ENCODE measurements around the gene KRT79.
"Not testable (repeated sequence)": the region's sequence is repeated elsewhere in the genome, so short reads cannot be mapped to it uniquely, and the experiment has no call there.

The KRT79 gene

DNA sequence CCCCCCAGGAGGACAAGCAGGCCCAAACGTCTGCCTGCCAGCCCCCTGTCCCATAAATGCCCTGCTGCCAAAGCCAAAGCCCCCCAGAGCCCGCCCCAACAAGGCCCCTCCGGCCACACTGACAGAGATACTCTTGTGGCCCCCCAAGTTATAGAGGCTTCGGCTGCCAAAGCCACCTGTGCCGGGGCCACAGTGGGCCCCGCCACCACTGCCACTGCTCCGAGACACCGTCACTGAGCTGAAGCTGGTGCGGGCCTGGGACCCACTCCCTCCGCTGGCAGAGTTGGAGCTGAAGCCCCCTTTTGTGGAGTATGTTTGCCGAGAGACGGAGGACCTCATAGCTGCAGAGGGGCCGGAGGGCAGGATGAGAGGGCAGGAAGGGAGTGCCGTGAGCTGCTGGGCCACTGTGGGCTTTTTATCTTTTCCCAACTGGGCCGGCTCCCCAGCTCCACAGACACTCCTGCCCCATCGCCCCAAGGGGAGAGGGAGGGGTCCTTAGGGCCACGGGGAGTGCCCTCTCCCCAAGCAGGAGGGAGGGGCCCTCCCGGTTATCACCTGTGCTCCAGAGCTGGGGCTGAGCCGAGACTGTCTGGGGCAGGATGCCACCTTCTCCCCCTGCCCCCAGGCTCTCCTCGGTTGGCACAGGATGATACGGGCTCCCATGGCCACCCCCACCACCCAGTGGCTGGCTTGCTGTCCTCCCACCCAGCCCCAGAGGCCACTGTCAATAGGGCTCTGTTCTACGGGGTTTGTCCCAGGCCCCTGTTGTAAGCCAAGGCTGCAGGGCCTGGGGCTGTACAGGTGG is at the start of gene KRT79:
KRT79 (minus strand) TSS at position 390 of the 805 bp plus-strand sequence; CDS start at position 339, 51 bp downstream.
- no peak for DNase-seq

DNA sequence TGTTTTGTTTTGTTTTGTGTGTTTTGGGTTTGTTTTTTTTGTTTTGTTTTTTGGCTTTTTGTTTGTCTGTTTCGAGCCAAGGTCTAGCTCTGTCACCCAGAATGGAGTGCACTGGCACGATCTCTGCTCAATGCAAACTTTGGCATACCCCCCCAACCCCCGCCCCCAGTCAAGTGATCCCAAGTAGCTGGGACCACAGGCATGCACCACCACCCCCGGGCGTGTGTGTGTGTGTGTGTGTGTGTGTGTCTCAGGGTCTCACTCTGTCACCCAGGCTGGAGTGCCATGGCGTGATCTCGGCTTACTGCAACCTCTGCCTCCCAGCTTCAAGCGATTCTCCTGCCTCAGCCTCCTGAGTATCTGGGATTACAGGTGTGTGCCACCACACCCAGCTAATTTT is 46.4 kb upstream of the KRT79 start:
- DNase-seq: not testable (repeated sequence)

DNA sequence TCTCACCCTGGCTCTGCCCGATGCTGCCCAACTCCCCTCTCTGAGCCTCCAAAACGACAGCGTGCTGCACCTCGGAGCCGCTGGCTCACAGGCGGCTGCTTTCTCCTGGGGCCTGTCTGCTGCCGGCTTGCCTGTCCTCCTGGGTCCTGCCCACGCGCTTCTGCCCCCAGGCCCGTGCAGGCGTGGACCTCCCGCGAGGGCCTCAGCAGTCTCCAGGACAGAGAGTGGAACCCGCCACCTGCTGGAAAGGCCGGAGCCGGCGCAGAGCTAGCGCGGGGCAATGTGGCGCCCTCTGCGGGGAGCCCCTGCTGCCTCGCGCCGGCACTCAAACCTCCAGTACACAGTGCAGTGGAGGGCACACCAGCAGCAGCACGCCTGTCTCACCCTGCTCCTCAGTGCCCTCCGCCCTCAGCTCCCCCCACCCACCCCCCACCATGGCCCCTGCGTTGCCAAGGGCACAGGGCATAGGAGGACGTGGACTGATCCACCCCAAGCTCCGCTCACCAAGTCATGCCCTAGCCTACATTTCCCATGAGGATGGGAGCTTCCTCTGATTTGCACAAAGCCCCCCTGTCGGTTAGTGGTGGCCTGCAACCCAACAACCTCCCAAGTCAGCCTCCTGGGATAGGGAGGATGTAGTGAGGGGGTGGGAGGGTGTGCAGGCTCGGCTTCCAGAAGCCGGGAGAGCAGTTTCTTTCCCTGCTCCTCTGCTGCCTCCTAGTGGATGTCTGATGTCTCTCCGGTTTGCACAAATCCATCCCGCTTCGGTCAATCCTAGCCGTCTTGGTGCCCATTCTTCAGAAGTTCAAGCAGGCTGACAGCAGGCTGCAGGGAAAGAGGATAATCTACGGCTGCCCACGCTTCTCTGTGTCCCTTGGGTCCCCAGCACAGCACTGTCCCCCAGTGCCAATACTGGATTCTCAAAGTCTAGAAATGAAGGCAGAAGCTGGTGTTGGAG is 45.6 kb upstream of the KRT79 start:
- peak; percentile 66 to 71 for DNase-seq

DNA sequence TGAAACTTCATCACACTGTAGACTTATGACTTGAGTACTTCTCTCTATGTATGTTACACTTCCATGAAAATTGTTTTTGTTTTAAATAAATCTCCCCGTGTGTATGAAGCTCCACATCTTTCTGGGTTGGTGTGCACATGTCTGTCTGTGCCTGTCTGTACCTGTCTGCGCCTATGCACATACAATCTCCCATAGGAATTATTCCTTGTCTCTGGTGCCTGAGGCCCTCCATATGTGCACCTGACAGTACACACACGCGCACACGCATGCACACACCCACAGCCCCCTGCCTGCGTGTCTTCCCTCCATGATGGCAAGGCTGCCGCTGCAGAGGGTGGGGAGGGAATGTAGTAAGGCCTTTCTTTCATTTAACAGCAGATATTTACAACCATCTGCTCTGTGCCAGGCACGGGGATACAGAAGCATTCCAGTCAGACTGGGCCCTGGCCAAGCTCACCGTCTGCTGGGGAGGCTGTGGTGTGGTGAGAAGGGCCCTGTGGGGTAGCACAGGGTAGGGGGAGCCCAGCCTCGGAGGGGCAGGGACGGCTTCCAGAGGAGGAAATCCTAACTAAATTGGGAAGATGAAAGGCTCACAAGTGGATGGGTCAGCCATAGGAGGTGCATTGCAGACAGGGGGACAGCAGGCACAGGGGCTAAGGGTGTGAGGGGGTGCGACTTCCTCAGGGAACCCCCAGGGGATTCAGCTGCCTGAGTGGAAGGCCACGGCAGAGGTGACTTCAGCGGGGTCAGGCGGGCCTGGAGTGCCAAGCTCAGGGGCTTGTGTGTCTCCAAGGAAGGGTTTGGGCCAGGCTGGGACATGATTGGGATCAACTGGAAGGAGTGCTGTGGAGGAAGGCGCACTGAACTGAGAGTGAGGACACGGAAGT is 44.6 kb upstream of the KRT79 start:
- no peak for DNase-seq

DNA sequence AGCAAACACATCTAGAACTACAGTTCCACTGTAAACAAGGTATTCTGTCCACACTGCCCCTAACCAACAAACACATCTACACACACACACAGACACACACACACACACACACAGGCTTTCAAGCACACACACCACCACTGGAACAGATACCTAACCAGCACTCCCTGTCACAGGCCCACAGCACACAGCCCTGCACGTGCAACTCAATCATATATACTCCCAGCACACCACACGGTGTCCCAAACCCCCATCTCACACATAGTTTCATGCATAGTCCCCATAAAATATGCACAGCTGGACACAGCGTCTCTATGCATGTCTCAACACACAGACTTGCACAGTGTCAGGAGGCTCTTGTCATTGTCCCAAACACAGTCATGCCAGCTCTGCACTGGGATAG is 43.1 kb upstream of the KRT79 start:
- DNase-seq: no peak

DNA sequence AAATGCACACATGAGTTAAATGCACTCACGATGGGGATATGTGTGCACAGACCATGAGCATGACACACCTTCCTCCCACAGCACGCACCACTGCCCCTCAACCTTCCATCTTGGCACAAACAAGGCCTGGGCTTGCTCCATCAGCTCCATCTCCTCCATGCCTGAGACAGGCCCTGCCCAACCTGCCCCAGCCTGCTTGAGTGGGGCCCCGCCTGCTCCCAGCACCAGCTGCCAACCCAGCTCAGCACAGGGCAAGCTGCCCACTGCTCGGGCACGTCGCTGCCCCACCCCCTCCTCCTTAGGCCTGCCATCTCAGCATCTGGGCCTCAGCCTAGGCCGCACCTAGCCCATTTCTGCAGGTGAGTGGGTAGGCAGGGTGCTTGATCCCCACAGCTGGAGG is 42.3 kb upstream of the KRT79 start:
- DNase-seq: no peak

DNA sequence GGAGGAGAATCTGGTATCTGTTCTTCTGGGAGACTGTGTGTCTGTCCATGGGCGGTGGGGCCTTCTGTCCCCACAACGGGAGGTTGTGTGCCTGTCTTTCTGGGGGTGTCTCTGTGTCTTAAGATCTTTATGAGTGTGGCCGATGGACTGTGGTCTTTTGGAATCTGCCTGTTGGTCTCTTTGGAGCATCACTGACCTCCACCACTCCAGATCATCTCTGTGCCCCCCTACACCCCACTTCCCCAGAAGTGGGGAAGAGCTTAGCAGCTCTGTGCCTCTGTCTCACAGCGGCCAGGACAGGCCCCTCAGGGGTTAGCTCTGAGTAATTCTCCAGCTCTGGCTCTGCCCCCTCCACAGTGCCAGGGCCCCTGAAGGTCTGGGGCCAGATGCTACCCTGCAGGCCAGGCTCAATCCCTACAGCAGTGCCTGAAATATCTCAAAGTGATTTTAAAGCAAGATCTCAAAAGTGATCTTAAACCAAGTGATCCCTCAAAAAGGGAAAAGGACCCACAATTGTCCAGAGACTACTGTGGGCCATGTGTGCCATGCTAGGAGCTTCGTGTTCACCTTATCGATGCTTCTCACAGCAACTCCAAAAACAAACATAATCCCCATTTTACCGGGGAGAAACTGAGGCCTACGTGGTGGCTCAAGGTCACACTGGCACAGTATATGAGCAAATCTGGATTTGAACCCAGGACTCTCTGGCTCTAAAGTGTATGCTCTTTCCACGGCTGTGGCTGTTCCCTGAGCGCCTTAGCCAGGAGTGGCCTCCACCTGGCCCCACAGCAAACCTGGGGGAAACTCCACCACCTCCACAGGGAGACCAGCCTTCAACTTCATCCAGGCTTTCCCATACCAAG is 40.7 kb upstream of the KRT79 start:
- DNase-seq: no peak

DNA sequence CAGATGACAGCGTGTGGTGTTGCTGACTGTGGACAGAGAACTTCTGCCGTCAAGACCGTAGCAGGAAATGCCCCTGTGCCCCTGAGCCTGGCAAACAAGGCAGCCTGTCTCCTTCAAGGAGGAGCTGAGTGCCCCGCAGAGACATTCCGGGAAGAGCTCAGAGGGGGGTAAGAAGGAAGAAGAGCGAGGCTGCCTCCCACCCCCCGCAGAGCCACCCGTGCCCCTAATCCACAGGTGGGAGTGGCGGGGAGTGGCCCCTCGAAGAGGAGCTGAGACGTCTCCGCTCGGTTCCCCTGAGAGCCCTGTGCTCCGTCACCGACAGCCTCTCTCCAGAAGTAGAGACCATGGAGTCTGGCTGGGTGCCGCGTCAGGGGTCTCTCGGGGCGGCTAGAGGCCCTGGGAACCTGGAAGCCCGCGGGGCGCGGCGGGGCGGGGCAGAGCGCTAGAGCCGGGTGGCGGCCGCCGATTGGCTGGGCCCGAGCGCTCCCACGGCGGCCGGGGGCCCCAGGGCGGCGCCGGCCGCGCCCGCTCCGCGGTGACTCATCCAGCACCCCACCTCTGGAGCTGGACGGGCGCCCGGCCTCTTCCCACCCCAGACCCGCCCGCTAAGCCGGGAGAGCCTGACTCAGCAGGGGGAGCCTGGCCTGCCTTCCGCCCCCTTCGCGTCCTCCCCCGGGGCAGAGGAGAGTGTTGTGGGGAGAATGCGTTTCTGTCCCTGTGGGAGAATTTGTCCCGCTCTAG is 39.9 kb upstream of the KRT79 start:
- peak; percentile 52 to 78 for DNase-seq

DNA sequence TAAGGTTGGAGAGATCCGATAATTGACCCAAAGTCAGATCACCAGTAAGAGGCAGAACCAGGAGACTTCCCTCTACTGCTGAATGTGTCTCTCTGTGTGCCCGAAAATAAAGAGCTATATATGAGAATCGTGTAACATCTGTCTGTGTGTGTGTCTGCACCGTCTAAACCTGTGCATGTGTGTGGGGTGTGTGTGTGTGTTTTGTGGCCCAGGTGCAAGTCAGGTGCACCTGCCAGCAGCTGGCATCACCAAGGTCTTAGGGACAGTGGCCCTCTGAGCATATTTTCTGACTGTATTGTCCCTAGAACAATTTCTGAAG is 39.4 kb upstream of the KRT79 start:
- DNase-seq: no peak

DNA sequence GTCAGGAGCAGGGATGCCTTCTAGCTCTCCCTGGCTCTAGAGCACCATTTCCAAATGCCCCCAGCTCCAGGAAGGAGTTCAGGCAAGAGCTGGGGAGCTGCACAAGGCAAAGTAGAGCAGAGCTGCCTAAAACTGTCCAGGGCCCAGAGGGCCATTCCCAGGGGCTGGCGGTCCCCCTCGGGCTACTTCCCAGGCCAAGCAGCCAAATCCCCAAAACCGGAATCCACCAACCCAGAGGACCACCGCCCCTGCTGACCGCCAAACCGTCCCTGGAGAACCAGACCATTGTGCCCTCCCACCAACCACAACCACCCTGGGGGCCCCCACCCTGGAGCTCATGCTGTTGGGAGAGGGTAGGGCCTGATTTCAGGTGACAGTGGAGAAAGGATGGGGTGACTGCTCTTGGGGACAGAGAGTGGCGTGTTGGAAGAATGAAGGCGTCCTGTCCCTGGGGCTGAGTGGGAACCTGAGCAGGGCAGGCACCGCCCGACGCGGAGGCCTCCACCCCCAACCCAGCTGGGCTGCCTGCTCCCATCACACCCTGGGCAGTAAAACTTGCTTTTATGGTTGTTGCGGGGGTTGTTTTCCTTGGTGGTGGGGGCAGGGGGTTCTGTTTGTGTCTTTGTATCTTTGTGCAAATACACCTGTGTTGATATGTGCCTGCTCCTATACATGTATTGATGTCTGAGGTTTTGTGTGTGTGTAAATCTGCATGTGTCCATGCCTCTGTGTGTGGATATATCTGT is 38.7 kb upstream of the KRT79 start:
- DNase-seq: no peak

DNA sequence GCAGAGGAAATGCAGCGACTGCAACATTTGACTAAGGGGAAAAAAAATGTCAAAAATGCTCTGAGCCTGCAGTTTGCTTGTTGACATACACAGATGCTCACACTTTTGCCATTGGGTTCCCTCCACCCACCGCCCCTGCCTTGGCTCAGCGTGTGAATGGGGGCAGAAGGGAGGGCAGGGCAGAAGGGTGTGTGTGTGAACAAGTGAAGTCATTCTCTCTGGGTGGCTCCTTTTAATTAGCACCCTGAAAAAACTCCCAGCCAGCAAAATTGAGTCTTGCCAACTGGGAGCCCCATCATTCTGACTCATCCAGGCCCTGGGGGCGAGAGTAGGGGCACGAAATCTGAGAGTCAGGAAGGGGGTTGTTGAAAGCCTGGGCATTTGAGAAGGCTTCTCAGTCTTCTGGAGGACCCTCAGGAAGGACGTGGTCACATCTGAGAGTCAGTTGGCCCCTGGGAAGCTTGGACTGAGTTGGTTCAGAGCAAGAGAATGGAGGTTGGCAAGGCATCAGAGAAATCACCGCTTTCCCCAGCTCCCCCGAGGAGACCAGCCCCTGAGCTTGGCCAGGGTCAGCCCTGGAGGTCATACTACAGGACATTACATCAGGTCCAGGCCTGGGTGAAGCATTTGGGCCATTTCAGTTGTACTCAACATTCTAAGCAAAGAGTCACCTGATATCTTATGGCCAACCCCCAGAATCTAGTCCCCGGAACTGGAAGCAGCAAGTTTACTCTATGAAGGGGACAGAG is 37.4 kb upstream of the KRT79 start:
- DNase-seq: peak; percentile 41 to 46

DNA sequence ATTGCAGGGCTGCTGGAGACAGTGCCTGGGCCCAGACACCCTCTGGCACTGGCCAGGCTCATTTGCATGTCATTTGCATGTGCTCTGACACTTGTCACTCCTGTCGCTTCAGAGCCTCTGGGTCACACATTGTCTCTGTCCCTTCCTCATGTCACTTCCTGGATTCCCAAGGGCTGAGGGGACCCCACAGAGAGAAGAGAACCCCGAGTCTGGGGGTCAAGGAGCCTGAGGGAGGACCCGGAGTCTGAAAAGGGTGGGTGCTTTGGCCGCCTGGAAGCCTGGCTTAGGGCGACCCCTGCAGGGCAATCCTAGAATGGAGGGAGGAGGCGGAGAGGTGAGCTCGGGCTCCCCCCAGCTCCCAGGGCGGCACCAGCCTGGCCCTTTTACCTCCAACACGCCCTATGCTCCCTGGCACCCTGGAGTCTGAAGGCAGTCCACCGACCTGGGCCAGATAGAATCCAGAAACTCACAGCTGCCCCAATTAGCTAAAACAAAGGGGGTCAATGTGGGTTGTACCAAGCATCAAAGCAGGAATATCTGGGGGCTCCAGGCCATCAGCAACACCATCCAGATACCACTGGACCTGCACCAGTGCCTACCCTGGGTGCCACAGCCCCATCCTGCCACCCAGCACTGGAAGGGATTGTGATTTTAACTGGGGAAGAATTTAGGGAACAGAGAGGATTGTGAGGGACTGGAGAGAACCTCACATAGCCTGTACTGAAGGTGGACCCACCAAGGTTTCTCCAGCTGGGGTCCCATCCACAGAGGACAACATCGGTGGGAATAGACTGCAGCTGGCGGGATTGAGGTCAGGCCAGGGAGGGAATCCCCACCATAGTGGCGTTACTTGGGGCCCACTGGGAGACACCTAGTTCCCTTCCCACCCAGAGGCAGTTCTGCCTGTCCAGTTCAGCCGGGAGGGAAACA is 36.5 kb upstream of the KRT79 start:
- peak; percentile 67 to 72 for DNase-seq

DNA sequence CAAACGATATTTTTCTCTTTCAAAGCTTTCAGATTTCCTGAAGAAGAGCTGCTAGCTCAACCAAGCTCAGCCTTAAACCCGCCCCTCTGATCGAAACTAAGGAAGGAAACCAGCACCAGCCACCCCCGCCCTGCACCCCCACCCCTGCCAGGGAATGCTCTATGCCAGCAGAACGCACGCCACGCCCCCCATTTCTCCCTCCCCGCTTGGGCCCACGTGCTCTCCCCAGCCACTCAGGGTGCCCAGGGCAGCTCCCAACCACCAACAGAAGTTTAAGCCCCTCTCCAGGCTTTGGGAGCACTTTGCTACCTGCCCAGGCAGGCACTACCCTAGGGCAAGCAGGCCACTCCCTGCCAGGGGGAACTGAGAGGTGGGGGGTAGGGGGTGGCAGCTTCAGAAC is 33.5 kb upstream of the KRT79 start:
- peak; percentile 34 to 53 for DNase-seq

DNA sequence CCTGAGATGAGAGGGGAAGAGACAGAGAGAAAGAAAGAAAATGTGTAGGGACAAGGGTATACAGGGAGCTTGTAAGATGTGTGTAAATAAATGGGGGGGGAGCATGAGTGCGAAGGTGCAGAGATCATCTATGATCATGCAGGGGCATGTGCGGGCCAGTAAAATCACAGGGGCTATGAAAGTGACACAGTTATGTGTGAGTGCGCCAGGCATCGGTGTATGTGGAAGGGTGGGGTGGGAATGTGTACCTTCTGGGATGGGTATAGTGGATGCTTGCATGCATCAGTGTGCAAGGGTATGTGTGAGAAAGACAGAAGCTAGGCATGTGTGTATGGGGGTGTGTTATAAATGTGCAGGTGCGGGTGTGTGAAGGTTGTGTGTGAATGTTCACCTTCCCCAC is 33.0 kb upstream of the KRT79 start:
- no peak for DNase-seq

DNA sequence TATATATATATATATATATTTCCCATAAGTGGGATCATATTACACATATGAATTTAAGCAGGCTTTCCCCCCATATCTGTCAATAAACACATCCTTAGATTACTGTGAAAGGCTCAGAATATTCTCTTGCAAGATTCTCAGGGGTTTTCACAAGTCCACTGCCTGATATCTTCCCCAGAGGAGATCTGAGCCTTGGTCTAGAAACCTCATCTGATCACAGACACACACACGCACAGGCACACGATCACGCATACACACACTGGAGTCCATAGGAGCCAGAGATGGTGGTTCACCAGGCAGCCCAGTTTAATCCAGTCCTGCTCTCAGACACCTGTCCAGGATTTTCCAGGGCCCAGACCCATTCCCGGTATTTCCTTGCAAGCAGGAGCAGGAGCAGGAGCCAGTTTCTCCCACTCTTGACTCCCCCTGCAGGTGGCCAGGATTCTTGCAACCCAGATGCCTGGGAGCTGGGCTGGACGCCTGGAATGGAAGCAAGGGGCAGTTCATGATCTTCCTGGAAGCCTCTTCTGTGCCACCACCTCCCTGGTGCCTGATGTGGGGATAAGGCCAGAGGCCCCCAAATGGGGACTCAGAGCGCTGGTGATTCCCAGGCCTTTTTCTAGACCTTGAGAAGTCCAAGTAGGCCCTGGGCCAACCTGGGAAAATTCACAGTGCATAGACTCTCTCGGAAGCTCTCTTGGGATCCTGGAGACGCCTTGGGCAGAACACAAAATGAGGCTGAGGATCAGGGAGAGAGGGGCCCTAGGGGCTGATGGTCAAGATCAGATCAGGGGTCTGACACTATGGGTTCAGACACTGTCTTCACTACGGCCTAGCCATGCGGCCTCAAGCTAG is 31.2 kb upstream of the KRT79 start:
- peak in 1 of 2 donors; percentile 20 for DNase-seq

DNA sequence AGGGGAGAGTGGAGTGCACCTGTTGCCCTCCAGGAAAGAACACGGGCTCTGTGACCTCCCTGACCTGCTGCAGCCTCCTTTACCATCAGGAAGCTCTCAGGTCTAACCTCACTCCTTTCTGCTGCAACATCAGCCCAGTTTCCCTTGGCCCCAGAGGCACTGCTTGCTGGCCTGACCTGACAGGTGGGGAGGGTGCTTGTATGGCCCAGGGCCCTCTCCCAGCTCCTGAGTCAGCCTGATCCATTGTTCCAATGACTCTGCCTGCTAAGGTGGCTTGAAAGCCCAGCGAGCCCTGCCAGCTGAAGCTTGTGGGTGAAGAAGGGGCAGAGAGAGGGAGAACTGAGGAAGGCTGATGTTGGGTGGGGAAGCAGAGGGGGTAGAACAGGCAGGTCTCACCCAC is 27.9 kb upstream of the KRT79 start:
- no peak for DNase-seq

DNA sequence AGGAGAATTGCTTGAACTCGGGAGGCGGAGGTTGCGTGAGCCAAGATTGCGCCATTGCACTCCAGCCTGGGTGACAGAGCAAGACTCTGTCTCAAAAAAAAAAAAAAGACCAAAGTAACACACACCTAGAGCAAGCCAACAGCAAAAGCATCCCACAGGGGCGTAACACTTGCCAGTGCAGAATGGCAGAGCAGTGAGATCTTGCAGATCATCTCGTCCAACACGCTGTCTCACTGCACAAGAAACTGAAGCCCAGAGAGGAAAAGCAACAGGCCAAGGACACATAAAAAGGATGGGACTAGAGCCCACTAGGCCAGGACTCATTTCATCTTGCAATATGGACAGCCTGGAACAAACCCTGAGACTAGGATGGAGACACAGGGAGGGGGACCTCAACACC is 27.4 kb upstream of the KRT79 start:
- no peak for DNase-seq
